Chondrocyte (in vitro differentiated cells): Measurements from ENCODE around the gene ATP11A. TPM values are rescaled to one million over a fixed set of nuclear protein-coding genes. Genes with fewer than 3 reads are reported as not detected.
A peak's percentile ranks its signal among the peaks of the same experiment; 100 is the strongest.

ENCODE experiments used
- DNase-seq: peaks from one replicate; pipeline ENCODE4 v3.0.0; 2021; ENCODE audit warnings: mixed read lengths, low spot score
- H3K27ac Mint-ChIP-seq: one replicate; pipeline ENCODE4 v1.8.0; 2021; ENCODE audit warnings: mild to moderate bottlenecking, moderate library complexity, mixed read lengths; ENCODE audit not compliant: unreplicated experiment
- H3K27me3 Mint-ChIP-seq: 2 replicates; pipeline ENCODE4 v1.8.0; 2021; ENCODE audit warnings: low read depth, mixed read lengths
- H3K36me3 Mint-ChIP-seq: 2 replicates; pipeline ENCODE4 v1.8.0; 2021; ENCODE audit warnings: low read depth, mixed read lengths
- H3K4me1 Mint-ChIP-seq: 2 replicates; pipeline ENCODE4 v1.8.0; 2021; ENCODE audit warnings: low read depth, mild to moderate bottlenecking, mixed read lengths
- H3K4me3 Mint-ChIP-seq: one replicate; pipeline ENCODE4 v1.8.0; 2021; ENCODE audit warnings: mild to moderate bottlenecking, moderate library complexity, mixed read lengths; ENCODE audit not compliant: unreplicated experiment
- H3K9me3 Mint-ChIP-seq: 2 replicates; pipeline ENCODE4 v1.8.0; 2021; ENCODE audit warnings: low read depth, mixed read lengths
- CTCF ChIP-seq: fragments of 200-600 bp; sonication (generic); IDR thresholded peaks from 2 replicates; pipeline ENCODE4 v1.5.0; 2021; ENCODE audit warnings: antibody characterized with exemption, mild to moderate bottlenecking, moderate library complexity
- total RNA-seq: library from RNA; stranded (reverse); gene quantifications from 3 replicates; pipeline ENCODE4 v1.2.1, GENCODE V29; 2021

Gene ATP11A
- total RNA-seq, 1 donor from 2014 or later: 13.1 TPM

GRCh38 chr13:112759827-112760226, 70.0 kb downstream of the ATP11A start:
- H3K4me3 Mint-ChIP-seq: no peak overlapping the region
- no peaks in the 10 kb centered on the region for H3K36me3 Mint-ChIP-seq
- no peak for TF ChIP-seq CTCF
- H3K9me3 Mint-ChIP-seq: peaks cover 9% of the 10 kb centered on the region
- H3K4me1 Mint-ChIP-seq: peaks cover 22% of the 10 kb centered on the region
- no peak for DNase-seq
- H3K27me3 Mint-ChIP-seq: no peaks in the 10 kb centered on the region
- no peak overlapping the region for H3K27ac Mint-ChIP-seq

- TF ChIP-seq CTCF: no peak
- H3K27ac Mint-ChIP-seq: no peak overlapping the region
- DNase-seq: no peak
- peaks cover 9% of the 10 kb centered on the region for H3K9me3 Mint-ChIP-seq
- H3K4me1 Mint-ChIP-seq: peaks cover 22% of the 10 kb centered on the region
- no peak overlapping the region for H3K4me3 Mint-ChIP-seq
- H3K27me3 Mint-ChIP-seq: no peaks in the 10 kb centered on the region
- H3K36me3 Mint-ChIP-seq: no peaks in the 10 kb centered on the region
Measured at GRCh38 chr13:112760435-112760834, 70.6 kb downstream of the ATP11A start.

DNA sequence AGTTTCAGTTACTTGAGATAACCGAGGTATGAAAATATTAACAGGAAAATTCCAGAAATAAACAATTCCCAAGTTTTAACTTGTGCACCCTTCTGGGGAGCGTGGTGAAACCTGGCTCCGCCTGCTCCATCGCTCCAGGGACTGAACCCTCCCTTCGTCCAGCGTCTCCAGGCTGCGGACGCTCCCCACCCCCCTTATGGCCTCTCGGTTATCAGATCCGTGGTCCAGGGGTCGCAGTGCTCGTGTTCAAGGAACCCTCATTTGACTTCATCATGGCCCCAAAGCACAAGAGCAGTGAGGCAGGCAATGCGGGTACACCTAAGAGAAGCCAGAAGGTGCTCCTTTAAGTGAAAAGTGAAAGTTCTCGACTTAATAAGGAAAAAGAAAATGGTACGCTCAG, 71.1 kb downstream of the ATP11A start:
- H3K36me3 Mint-ChIP-seq: no peaks in the 10 kb centered on the region
- H3K27me3 Mint-ChIP-seq: no peaks in the 10 kb centered on the region
- peaks cover 22% of the 10 kb centered on the region for H3K4me1 Mint-ChIP-seq
- TF ChIP-seq CTCF: no peak
- H3K9me3 Mint-ChIP-seq: peaks cover 9% of the 10 kb centered on the region
- no peak overlapping the region for H3K4me3 Mint-ChIP-seq
- DNase-seq: no peak
- H3K27ac Mint-ChIP-seq: no peak overlapping the region

DNA sequence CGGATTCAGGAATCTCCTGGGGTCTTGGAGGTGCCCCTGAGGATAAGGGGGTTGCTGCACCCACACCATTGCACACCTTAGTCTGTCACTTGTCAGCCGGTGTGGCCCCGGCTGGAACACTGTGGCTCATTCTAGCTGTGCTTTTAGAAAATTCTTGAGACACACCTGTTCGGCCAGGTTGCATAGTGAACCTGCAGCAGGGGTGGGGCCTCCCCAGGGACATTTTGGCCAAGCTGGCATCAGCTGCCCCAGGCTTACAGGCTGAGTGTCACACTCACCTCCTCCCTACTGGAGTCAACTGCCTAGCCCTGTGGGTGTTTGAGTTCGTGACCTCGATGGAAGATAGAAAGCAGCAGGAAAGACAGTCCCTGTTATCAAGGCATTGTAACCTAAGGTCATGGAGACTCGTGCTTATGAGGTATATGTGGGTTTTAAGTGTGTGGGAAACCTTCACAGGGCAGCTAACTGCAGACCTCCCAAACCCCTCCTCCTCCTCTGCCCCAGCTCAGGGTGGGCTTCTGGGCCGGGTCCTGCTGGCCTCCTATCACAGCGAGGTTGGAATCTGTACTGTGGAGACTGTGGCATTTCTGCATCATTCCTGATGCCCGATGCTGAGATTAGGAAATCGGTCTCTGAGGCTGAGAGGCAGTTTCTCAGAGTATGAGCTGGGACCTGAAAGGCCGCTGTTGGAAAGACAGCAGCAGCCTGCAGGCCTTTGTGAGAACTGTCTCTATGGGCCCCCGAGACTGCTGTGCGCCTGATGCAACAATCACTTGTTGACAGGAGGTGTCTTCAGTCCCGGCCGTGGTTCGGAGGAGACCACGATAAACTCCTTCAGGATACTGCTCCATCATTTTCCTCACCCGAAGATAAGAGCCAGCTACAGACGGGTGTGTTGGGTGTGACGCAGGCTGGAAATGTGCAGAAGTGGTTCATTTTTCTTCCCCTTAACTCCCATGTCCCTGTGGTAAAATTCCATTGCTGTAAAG, 72.2 kb downstream of the ATP11A start:
- no peak overlapping the region for H3K4me3 Mint-ChIP-seq

DNA sequence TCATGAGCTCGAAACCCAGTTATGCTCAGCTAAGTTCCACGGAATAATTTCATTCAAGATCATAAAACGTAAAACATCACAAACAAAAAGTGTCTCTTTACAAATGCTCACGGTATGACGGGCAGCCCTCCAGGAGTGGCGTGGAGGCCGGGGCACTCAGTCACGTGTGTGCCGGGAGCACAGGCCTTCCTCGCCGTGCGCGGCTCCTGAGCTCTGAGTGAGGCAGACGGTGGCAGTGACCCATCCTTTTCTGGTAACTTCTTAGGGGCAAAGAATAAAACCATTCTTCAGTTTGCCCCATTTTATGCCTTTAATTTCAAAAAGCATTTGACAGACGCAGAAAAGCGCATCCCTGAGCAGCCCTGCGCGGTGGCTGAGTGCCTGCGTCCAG, 72.8 kb downstream of the ATP11A start:
- H3K27ac Mint-ChIP-seq: no peak overlapping the region
- H3K9me3 Mint-ChIP-seq: peaks cover 9% of the 10 kb centered on the region
- H3K4me3 Mint-ChIP-seq: no peak overlapping the region
- no peak for TF ChIP-seq CTCF
- no peaks in the 10 kb centered on the region for H3K36me3 Mint-ChIP-seq
- peaks cover 14% of the 10 kb centered on the region for H3K4me1 Mint-ChIP-seq
- DNase-seq: no peak
- H3K27me3 Mint-ChIP-seq: no peaks in the 10 kb centered on the region

More for the DNA sequence above, 72.2 kb downstream of the ATP11A start:
- Mint-ChIP-seq H3K36me3 (no peaks in the 10 kb centered on the region), H3K4me1 (peaks cover 21% of the 10 kb centered on the region), H3K27ac (peak overlapping the region; percentile 43), H3K27me3 (no peaks in the 10 kb centered on the region), H3K9me3 (peaks cover 9% of the 10 kb centered on the region)
- no peak for TF ChIP-seq CTCF
- DNase-seq: no peak
